Mucosa of descending colon (tissue), 3 donors: ENCODE results near the gene ZNF436. TPM values are rescaled to one million over a fixed set of nuclear protein-coding genes. Genes with fewer than 3 reads are reported as not detected.

Experiments used
- total RNA-seq, 3 donors: library from RNA; stranded (reverse); fragmentation: NEBNext Ultra II Directional in 2 of 3; extraction: Animal tissue kit (Norgen Biotek cat#: 25700) in 2 of 3; gene quantifications; one replicate each; pipeline versions ENCODE4 v1.2.1 to v1.2.4, GENCODE V29; 2021 to 2023
- donor health status: DM: no; HTN: no; CAD: no; lungs with moderate emphysema.
- donor health status: DM: no; HTN: no; CAD: no.
- donor health status: DM: no; HTN: yes; CAD: no.

Gene ZNF436
- total RNA-seq, 3 donors from 2014 or later, result 10.1 to 15.2 (median 11.4) TPM

Other genes with a start within 250 kb of the ZNF436 start
- gene LUZP1, start 201.0 kb downstream of the ZNF436 start, total RNA-seq, result 10 to 100 TPM; 48.4 to 57.7 (median 52.0) TPM
- gene HTR1D, start 152.3 kb downstream of the ZNF436 start, total RNA-seq, result under 1 TPM in 1 of 3 donors, not detected in 2; 0.47 TPM
- 100 to 1,000 TPM in 1 of 3 donors, 10 to 100 TPM in 2; 84.0 to 108 (median 96.6) TPM for gene HNRNPR, start 25.6 kb downstream of the ZNF436 start, total RNA-seq
- 100 to 1,000 TPM in 2 of 3 donors, 10 to 100 TPM in 1; 95.7 to 200 (median 125) TPM for gene TCEA3, start 54.9 kb upstream of the ZNF436 start, total RNA-seq
- gene ASAP3, start 114.3 kb upstream of the ZNF436 start, total RNA-seq, result 10 to 100 TPM; 31.2 to 38.8 (median 37.8) TPM
- gene E2F2, start 161.4 kb upstream of the ZNF436 start, total RNA-seq, result 10 to 100 TPM in 2 of 3 donors, 1 to 10 TPM in 1; 8.6 to 18.0 (median 14.5) TPM
- 100 to 1,000 TPM in 2 of 3 donors, 10 to 100 TPM in 1; 83.0 to 316 (median 121) TPM for gene ID3, start 189.7 kb upstream of the ZNF436 start, total RNA-seq